IPS DF 4.7 (cell line): ENCODE measurements around the gene PNPLA7.
"Not testable (repeated sequence)": the region's sequence is repeated elsewhere in the genome, so short reads cannot be mapped to it uniquely, and the experiment has no call there.

ENCODE experiments used
- DNase-seq: peaks from one replicate; pipeline ENCODE4 v3.0.0-alpha.2; 2013; ENCODE audit warnings: low spot score; ENCODE audit errors: extremely low read depth

PNPLA7 gene

DNA sequence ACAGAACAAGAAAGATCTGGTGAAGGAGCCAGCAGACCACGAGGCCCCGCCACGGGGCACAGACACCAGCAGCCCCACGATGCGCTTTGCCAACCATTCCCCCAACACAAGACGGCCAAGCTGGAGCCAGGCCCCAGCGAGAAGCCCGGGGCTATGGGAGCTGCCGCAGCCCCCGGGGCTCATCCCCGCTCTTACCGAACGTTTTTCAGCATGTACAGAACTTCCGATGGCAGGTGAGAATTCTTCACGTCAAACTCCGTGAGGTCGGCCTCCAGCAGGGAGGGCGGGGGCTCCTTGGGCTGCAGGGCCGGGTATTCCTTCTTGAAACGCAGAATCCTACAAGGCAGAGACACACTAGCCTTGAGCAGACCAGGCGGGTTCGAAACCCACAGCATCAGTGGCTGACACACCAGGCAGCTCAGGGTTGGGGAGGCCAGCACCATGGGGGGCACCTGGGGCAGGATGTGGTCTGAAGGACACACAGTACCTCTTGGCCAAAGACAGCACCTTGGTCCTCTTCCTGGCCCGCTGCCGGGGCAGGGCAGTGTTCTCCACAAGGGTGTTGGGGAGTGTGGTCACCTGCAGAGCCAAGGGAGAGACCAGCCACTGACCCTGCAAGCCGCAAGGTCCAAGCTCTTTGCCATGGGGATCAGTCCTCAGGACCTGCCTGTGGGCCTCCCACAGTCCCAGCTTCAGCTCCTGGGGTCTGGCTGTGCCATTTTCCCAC lies 6.8 kb downstream of the PNPLA7 start:
- no peak for DNase-seq

DNA sequence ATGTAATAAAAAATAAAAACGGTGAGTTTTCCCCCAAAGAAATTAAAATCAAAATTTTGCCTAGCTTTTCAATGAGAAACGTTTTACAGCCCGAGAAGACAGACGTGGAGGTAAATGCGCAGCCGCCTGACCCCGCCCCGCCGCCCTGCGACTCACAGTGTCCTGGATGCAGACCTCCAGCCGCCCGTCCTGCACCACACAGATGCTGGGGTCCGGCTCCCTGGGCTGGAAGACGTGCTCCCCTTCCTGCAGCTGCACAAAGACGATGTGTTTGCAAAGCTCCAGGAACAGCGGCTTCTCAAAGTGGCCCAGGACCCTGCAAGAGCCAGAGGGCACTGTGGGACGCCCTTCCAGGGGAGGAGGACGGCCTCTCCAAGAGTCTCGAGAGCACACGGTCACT lies 7.7 kb downstream of the PNPLA7 start:
- DNase-seq, result no peak

GRCh38 chr9:137540536-137540935 lies 9.7 kb downstream of the PNPLA7 start:
- DNase-seq, result no peak

- no peak for DNase-seq
Observed at GRCh38 chr9:137538058-137538457, 12.1 kb downstream of the PNPLA7 start.

- DNase-seq, result not testable (repeated sequence)
Observed at GRCh38 chr9:137536594-137537131, 13.5 kb downstream of the PNPLA7 start.

DNA sequence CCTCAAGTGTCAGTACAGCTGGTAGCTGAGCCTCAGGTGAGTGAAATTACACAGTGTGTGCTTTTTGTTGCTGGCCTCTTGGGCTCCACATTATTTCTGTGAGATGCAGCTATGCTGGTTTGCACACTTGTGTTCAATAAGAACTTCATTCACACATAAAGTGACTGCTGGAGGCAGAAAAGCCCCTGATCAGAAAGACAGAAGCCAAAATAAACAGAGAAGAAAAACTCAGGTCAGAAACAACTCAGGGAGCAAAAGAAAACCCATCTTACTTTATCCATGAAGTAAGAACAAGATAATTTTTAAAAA lies 15.1 kb downstream of the PNPLA7 start:
- no peak for DNase-seq

- no peak for DNase-seq
Observed at GRCh38 chr9:137534256-137535119, 15.7 kb downstream of the PNPLA7 start.

DNA sequence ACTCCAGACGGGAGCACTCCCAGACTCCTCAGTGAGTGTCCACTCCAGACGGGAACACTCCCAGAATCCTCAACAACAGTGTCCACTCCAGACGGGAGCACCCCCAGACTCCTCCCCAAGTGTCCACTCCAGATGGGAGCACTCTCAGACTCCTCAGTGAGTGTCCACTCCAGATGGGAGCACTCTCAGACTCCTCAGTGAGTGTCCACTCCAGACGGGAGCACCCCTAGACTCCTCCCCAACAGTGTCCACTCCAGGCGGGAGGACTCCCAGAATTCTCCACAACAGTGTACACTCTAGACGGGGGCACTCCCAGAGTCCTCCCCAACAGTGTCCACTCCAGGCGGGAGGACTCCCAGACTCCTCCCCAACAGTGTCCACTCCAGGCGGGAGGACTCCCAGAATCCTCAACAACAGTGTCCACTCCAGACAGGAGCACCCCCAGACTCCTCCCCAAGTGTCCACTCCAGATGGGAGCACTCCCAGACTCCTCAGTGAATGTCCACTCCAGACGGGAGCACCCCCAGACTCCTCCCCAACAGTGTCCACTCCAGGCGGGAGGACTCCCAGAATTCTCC lies 17.2 kb downstream of the PNPLA7 start:
- DNase-seq, result not testable (repeated sequence)

DNA sequence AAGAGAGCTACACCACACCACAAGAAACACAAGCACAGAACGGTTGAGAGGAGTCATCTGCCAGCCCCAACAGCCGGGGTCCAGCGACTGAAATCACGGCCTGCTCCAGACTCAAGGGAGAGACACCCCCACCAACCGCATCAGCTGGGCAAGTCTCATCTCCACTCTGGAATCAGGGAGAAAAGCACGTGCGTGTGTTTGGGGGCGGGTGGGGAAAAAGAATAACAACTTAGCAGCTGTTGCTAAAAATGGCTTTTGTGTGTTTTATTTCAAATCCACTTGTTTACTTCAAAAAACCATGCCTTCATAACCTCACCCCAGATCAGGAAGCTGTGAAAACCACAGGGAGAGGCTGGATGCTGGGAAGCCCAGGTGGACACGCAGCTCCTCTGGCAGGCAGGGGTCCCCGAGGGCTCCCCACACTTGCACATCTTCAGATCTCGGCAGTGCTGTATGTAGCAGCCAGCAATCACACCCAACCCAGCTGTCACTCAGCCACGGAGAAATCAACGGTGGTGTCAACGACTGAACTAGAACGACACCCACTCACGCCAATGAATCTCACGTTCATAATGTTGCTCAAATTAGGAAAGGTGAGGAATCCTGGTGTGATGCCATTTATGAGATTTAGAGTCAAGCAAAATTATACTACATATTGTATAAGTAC lies 19.0 kb downstream of the PNPLA7 start:
- DNase-seq, result no peak

DNA sequence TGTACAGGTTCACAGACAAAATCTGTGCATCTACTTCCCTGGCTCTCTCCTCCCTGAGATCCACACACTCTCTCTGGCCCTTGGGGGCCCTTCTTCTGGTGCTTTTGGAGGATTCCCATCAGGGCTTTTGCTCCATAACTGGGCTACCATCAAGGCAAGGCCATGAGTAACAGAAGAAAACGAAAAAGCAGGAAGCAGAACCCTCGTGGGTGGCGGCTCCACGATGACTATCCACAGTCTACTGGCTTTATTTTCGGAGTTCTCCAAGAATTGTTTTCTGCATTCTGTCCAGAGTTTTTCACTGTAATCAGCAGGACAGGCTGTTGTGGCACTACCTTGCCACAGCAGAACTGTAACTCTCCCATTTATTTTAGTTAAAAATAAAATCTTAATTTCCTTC lies 19.9 kb downstream of the PNPLA7 start:
- no peak for DNase-seq

GRCh38 chr9:137524981-137525317 lies 25.3 kb downstream of the PNPLA7 start:
- DNase-seq, result no peak

GRCh38 chr9:137524161-137524980 lies 25.8 kb downstream of the PNPLA7 start:
- no peak for DNase-seq

GRCh38 chr9:137522746-137523455 lies 27.3 kb downstream of the PNPLA7 start:
- DNase-seq, result no peak

GRCh38 chr9:137521405-137521985 lies 28.7 kb downstream of the PNPLA7 start:
- no peak for DNase-seq

- no peak for DNase-seq
Observed at GRCh38 chr9:137520614-137521404, 29.4 kb downstream of the PNPLA7 start.

DNA sequence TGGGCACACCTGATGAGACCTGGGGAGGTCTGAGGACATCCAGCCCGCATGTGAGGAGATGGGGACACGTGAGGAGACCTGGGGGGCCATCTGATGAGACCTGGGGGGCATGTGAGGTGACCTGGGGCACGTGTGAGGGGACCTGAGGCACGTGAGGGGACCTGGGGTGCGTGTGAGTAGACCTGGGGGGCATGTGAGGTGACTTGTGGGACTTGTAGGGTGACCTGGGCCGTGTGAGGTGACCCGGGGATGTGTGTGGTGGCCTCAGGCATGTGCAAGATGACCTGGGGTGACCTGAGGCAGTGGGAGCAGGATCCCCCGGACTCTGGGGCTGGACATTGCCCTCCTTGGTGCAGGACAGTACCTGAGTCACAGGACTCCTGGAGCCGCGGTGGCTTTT lies 30.6 kb downstream of the PNPLA7 start:
- no peak for DNase-seq

DNA sequence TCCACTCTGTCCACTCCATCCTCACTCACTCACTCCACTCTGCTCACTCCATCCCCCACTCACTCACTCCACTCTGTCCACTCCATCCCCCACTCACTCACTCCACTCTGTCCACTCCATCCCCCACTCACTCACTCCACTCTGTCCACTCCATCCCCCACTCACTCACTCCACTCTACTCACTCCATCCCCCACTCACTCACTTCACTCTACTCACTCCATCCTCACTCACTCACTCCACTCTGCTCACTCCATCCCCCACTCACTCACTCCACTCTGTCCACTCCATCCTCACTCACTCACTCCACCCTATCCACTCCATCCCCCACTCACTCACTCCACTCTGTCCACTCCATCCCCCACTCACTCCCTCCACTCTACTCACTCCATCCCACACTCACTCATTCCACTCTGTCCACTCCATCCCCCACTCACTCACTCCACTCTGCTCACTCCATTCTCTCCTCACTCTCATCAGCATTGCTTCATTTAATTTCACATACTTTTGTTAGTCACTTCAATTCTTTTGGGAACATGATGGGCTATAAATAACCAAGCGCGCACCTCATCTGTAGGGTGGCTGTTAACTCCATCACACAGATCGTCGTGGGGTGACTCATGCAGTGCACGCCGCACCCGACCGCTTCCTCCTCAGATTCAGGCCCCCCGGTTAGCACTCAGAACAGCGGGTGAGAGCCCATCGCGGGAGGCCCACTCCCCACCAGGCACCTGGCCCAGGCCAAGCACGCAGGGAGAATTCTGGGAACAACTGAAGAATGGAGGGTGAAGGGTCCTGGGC lies 31.3 kb downstream of the PNPLA7 start:
- DNase-seq, result not testable (repeated sequence)
